CD4-positive, alpha-beta T cell treated with Interleukin-21 for 1 hour (primary cell): ENCODE results near the gene SPEG.

Experiments
- DNase-seq: peaks from one replicate; pipeline ENCODE4 v3.0.0-alpha.2; 2020

SPEG gene

DNA sequence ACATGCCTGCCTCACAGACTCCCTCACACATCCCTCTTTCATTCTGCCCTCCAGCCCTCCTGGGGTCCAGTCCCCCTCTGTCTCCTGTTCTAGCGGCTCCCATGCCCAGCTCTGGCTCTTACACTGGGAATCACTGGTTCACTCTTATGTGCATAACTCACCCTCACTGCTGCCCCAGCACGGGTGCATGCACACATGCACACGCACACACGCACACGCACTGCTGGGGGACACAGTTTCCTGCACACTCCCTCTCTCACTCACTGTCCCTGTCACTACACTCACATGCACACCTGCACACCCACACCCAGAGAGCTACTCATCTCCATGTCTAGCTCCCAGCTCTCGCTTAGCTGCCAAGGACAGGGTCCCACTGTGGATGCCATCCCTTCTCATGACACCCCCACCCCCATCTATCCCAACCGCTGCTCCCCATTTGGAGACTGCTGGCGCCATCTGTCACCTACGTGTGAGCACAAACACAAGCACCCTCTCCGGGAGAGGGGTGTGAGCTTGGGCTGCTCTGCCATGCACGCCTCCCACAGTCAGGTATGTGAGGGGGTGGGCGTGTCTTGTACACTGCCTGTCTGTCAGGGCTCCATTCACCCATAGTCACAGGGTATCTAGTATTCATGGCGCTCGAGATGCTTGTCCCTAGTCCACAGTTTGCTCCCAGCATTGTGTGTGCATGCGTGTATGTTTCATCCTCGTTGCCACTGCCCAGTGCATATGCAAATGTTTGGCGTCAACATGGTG, 81.4 kb downstream of the SPEG start:
- DNase-seq, result no peak

DNA sequence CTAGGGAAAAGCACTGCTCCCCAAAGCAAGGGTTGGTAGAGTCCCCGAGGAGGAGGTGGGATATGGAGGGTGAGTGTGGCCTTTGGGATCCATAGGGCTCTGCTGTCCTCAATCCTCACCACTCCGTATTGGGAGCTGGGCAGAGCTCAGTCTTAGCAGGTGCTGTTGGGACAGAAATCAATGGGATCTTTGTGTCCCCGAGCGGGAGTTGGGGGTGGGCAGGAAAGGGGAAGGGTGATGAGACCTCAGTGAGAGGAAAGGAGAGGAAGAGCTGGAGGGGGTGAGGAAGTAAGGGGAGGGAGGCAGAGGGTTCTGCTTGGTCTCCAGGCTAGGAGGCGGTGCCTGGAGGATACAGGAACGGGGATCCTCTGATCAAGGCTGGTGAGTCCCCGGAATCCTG, 82.2 kb downstream of the SPEG start:
- DNase-seq, result no peak

DNA sequence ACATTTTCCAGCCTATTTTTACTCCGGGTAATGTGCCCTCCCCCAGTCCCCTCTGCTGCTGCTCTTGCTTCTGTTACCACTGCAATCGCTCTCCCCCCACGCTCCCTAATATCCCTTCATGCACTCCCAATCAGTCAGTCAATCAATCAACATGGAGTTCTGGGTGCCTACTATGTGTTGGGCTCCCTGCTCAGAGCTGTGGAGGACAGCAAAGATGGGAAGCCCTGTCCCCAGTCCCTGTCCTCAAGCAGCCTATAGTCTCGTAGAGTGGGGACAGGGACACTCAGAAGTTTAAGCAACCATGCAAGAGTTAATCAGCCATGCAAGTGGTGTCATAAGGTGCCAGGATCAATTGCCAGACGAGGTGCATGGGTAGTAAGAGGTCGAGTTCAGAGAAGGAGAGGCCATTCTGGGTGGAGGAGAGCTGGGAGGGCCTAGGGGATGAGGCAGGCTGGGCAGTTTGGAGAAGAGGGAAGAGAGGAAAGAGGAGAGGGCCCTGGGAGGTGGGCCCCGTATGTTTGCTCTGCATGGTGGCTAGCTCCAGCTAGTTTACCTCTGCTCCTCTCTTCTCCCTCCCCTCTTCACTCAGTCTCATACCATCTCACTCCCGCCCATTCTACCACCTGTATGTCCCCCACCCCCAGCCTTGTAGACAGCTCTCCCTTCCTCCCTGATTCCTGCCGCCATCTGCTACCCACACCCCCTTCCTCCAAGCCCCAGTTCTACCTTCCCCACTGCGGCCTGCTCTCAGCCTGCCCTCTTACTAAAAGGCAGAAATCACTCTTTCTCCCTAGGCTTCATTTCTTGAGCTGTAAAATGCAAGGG, 83.5 kb downstream of the SPEG start:
- DNase-seq, result no peak

DNA sequence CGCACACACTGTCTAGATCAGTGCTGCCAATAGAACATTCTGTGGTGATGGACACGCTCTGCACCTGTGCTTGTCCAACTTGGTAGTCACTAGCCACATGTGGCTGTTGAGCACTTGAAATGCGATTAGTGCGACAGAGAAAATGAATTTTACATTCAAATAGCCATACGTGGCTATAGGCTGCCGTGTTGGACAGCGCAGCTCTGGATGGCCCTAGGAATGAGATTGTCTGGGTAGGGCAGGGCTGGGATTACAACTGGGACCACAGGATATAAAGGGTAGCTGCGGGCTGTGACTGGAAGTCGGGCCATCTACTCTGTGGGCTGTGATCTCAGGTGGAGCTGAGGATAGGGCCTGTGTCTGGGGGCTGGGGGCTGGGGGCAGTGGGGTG, 84.9 kb downstream of the SPEG start:
- no peak for DNase-seq

DNA sequence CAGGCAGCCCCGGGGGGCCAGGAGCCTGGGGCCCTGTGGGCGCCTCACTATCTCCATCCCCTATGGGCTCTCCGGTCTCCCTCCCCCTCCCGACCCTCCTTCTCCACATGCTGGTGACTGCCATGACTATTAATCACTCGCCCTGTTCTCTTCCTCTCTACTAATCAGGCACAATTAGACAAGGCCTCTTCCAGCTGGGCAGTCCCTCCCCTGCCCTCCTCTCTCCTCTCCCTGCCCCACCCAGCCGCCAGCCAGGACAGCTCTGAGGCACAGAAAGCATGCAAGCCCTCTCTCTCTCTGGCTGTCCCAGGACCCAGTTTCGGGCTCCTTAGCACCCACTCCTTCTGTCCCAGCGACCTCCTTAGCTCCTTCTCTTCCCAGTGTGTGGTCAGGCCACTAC, 85.4 kb downstream of the SPEG start:
- no peak for DNase-seq

DNA sequence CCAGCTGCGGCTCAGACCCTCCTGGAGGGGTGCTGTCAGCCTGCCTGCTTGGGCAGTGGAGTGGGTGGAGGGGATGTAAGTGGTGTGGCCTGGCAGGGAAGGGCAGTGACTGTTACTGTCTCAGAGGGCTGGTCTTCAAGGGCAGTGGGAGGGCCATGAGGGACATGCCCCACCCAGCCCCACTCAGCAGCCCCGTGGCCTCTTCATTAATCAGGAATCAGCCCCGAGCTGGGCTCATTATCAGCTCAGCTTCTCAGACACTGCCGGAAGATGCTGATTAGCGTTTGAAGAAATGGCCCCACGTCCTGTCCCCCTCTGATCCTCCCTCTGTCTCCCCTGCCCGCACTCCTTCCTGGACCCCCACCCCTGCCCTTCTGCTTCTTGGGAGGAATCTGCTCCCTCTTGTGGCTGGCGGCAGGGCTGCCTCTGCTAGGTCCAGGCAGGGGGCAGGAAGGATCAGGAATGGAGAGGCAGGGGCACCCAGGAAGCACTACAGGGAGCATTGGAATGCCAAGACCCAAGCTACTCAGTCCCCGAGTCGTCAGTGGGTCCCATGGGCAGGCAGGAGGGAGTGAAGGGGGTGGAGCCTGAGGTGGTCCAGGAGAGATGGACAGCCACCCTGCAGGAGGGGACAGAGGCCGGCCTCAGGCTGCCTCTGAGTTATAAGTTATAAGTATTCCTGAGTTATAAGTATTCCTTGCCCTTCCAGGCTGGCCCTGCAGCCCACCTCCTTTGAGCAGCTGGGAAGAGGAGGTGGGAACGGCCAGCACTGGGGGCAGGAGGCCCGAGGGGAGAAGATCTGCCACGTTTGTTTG, 86.6 kb downstream of the SPEG start:
- DNase-seq, result no peak

DNA sequence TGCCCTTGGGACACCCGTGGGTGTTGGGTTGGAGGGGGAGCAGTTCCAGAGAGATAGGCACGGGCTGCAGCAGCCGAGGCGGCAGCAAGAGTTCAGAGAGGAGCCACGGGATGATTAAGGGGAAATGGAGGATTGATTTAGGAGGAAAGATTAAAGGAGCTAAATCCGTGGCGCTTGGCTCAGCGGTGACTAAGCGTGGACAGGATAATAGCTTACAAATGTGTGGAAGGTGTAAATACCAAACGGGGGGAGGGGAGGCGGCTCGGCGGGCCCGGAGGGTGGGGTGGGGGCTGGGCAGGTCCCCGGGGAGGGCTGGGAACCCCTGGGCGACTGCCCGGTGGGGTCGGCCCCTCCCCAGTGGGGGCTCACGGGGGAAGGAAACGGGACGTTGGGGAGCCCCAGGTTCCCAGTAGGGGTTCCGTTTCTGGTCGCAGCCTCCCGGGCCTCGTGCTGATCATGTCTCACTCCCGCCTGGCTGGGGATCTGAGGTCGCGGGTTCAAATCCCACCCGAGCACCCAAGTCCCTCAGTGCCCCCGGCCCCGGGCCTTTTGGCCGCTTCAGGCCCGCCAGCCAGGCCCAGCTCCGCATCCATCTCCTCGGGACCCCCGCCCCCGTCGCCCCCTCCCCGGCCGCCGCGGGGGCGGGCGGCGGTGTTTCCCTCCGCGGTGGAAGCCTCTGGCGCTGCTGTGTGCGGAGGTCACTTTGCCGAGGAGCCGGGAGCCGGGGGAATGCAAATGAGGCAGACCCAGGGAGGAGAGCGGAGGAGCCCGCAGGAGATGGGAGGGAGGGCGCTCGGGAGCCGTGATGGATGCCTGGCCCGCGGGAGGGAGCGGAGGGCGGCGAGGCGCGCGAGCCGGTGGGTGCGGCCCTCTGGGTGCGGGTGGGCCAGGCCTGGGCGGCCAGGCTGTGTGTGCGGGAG, 87.7 kb downstream of the SPEG start:
- DNase-seq, result no peak

DNA sequence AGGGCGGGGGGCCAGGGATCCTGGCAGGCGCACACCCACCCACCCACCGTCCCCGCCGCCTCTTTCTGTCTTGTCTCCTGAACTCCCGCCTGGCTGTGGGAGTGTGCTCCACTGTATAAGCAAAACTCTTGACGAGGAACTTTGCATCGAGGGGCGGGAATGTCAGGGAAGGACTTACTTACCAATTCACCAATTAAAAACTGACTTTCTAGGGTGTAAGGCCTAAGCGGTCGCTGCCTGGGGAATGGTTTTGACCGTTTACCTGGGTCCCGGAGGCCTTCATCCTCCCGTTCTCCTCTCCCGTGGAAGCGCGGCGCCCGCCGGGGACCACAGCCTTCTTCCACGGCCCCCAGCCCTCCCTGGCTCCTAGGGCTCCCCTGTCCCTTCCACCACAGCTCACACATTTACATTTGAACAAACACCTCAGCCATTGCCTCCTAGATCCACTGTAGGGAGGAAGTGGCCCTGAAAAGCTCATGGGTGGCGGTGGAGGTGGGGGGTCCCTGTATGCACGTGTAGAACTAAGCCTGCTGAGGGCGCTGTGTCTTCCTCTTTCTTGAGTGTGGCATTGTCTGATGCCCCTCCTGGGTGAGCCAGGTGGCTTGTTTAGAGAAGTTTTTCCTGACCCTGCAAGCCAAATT, 88.5 kb downstream of the SPEG start:
- DNase-seq, result no peak

DNA sequence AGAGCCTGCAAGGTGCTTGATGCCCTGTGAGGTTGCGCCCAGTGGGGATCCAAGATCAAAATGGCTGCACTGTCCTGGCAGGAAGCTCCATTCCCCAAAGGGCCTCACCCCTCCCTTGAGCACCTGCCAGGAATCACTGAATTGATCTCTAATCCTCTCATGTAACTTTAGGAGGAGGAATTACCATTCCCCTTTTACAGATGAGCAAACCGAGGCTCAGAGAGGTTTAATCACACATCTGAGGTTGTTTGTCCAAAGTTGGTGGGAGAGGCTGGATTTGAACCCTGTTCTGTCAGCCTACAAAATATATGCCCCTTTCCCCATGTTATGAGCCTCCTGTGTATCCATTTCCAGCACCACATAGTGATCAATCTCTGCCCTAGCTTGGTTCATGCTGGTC, 90.2 kb downstream of the SPEG start:
- no peak for DNase-seq

- no peak for DNase-seq
These were observed 91.0 kb downstream of the SPEG start for GRCh38 chr2:219525533-219526232.

GRCh38 chr2:219526320-219527075, 91.9 kb downstream of the SPEG start:
- DNase-seq, result no peak

- no peak for DNase-seq
These were observed 92.4 kb downstream of the SPEG start for GRCh38 chr2:219527076-219527394.

DNA sequence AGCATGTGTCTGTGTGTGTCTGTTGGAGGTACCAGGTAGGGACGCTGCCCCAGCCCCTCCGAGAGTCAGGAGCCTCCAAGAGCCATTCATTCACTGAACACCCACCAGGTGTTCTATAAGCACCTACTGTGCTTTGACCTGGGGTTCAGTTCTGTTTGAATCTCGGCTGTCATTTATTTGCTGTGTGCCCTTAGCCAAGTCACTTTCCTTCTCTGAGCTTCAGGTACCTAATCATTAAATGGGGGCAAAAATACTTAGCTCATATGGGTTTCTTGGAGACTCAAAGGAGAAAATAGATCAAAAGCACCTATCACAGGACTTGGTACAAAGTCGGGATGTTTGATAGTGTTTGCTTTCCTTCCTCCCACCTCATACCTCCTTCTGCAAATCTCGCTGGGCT, 92.8 kb downstream of the SPEG start:
- no peak for DNase-seq

GRCh38 chr2:219530048-219530963, 95.7 kb downstream of the SPEG start:
- DNase-seq, result peak; percentile 81

- DNase-seq, result no peak
These were observed 97.2 kb downstream of the SPEG start for GRCh38 chr2:219531639-219532377.

GRCh38 chr2:219532378-219532649, 97.7 kb downstream of the SPEG start:
- DNase-seq, result no peak

- no peak for DNase-seq
These were observed 99.5 kb downstream of the SPEG start for GRCh38 chr2:219533930-219534661.

DNA sequence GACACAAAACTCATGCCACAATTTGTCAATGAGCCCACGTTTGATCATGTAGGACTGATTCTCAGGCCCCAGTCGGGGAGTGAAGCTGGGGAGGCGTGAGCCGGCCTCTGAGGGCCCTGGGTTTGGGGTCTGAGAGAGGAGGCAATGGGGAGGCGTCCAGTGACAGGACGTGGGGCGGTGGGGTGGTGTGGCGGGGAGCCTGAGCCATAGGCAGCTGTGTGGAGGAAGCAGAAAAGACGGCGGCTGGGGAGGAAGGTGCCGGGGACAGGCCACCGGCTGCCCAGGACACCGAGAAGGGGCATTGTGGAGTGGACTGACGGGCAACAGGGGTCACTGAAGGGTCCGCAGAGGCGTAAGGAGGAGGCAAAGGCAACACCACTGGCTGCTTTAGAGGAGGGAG, 101.8 kb downstream of the SPEG start:
- no peak for DNase-seq
